Erythroblast (primary cell): Measurements from ENCODE around the gene FILIP1L.

Source experiments
- GATA1 ChIP-seq: IDR thresholded peaks from 2 replicates; pipeline ENCODE4 v1.6.1; 2011; ENCODE audit warnings: low read depth, mild to moderate bottlenecking, control low read depth, low read length, moderate library complexity
- POLR2A ChIP-seq: IDR thresholded peaks from 2 replicates; pipeline ENCODE4 v1.6.1; 2011; ENCODE audit warnings: mild to moderate bottlenecking, low read length

DNA sequence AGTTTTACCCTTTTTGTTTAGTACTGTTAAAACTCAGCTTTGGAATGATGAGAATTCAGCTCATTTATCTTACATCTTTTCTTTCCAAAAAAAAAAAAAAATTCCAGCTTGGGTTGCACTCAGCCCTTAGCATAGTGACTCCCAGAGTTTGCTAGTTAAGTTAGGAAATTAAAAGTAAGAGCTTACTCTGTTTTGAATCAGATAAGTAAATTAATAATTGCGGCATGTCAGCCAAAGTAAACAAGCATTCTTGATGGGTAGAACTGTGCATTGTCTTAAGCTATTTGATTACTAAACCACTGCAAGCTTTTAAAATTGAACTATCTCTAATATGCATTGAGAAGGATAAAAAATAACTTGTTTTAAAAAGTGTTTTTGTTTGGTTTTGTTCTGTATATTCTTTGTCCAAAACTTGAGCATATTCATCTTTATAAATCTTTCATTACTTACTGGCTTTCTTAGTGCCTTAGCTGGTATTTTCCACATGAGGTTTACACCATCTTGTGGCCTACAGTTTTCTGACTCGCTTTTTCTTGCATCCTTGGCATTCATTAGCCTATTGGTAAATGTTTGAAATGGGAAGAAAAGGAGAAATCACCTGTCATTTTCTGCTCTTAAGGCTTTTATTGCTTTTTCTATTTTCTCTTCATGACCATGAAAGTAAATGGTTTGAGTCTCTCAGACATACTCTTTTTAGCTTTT, 107.6 kb downstream of the FILIP1L start:
- TF ChIP-seq POLR2A (no peak), GATA1 (no peak)
